ENCODE results near the gene TSEN2. TPM values are rescaled to one million over a fixed set of nuclear protein-coding genes. Genes with fewer than 3 reads are reported as not detected.

TSEN2 gene
- total RNA-seq, 4 donors from 2014 or later = 20.9 to 47.6 (median 30.1) TPM

DNA sequence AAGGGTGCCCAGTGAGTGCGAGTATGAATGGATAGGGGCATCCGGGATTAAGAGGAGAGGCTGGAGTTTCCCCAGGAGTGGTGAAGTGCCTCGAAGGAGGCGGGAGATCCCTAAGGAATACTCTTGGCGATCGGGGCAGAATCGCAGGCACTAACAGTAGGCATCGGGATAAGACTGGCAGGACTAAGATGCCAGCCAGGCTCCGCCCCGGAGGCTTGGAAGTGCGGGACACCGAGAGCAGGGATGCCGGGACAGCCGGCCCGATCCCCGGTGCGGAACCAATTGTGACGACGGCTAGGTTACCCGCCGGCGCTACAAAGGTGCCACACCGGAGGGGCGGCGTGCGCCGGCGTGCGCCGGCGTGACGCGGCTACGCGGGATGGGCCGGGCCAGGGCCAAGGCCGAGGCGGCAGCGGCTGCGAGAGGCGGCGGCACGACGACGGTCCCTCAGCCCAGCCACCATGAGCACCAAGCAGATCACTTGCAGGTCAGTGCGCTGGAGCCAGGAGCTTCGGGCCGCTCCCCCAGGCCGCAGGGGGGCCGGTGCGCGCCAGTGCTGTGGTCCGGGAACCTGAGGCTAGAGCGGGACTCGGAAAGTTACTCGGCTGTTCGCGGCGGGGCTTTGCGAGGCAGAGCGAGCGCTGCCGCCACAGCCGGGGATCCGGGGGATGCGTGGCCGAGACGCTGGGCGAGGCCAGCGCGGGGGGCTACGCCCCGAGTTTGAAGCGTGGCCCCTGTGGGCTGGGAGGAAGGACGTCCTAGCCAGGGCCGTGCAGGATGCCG lies 72.6 kb downstream of the TSEN2 start, which contains the start of gene MKRN2:
Gene MKRN2 (plus strand): TSS at position 398 of the 783 bp plus-strand sequence. CDS start 64 bp downstream, at position 462.
- Histone ChIP-seq H3K9me3 (no peaks in the 10 kb centered on the region), H3K4me3 (peak within 1 kb of the TSS; percentile 79 to 93 (median 89)), H3K36me3 (no peaks in the 10 kb centered on the region), H3K27me3 (peaks cover 34% of the 10 kb centered on the region), H3K27ac (peak within 1 kb of the TSS; percentile 97 to 99 (median 98)), H3K4me1 (peaks cover 13 to 45% (median 30%) of the 10 kb centered on the region in 4 donors)
- intact Hi-C loops (cut with DNase I; ENCODE audit: low total_unique reads) = no loop called here
- in situ Hi-C loops (cut with MboI; ENCODE audit: low pct_ligation_motif_present in 1 of 4, low pct_unique_long_range_greater_than_20kb in 1 of 4, low sequenced_read_pairs in 3 of 4) = loop anchor here in 1 of 4 donors (25.0 kb wide), 1 partner anchor 155 kb away; no protein-coding TSS in a partner anchor
- WGBS, 2 donors (ENCODE audit: low coverage in 1 of 2) = 0% methylated on average over 2 to 77 of the region's 77 CpGs
- no peak for TF ChIP-seq EP300 (IDR thresholded peaks at IDR 0.05; ENCODE audit: low read depth)
- TF ChIP-seq, protein P1, sequence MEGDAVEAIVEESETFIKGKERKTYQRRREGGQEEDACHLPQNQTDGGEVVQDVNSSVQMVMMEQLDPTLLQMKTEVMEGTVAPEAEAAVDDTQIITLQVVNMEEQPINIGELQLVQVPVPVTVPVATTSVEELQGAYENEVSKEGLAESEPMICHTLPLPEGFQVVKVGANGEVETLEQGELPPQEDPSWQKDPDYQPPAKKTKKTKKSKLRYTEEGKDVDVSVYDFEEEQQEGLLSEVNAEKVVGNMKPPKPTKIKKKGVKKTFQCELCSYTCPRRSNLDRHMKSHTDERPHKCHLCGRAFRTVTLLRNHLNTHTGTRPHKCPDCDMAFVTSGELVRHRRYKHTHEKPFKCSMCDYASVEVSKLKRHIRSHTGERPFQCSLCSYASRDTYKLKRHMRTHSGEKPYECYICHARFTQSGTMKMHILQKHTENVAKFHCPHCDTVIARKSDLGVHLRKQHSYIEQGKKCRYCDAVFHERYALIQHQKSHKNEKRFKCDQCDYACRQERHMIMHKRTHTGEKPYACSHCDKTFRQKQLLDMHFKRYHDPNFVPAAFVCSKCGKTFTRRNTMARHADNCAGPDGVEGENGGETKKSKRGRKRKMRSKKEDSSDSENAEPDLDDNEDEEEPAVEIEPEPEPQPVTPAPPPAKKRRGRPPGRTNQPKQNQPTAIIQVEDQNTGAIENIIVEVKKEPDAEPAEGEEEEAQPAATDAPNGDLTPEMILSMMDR (IDR thresholded peaks at IDR 0.05) = no peak
- peak; percentile 96 for TF ChIP-seq POLR2A (IDR thresholded peaks at IDR 0.05)
- TF ChIP-seq POLR2AphosphoS5 (IDR thresholded peaks at IDR 0.05) = peak; percentile 96 to 99 (median 99)
- peak; percentile 91 for DNase-seq

DNA sequence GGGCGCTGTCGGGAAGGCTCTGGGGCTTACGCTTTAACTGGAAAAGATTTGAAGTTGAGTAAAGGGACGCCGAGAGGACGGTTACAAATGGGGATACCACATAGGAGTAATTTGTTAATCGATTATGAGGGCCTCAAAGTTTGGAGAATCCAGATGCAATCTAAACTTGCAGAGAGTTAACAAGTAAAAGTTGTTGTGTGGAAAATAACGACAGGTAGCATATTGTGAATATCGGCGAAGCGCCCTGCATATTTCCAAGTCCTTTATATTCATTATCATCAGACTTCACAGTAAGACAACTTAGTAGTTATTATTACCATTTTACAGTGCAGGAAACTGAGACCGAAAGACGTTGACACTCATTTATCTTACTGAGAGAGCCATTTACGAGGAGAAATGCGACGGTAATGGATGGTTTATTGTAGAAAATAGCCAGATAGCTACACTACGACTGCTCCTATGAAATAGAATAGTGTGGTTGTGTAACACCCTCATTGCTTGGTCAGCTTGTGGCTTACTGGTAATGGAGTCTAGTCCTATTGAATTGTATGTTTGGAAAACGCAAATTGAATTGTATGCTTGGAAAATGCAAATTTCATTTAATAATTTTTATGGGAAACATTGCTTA lies 73.3 kb downstream of the TSEN2 start:
- peak overlapping the region; percentile 79 to 93 (median 89) for H3K4me3 ChIP-seq
- H3K4me1 ChIP-seq = peaks cover 13 to 45% (median 30%) of the 10 kb centered on the region in 4 donors
- no peak for DNase-seq
- 2 to 3% methylated on average over 4 to 18 of the region's 18 CpGs for WGBS, 2 donors (ENCODE audit: low coverage in 1 of 2)
- in situ Hi-C loops (cut with MboI; ENCODE audit: low pct_ligation_motif_present in 1 of 4, low pct_unique_long_range_greater_than_20kb in 1 of 4, low sequenced_read_pairs in 3 of 4) (loop anchor here in 1 of 4 donors (25.0 kb wide), 1 partner anchor 155 kb away; no protein-coding TSS in a partner anchor), intact Hi-C loops (cut with DNase I; ENCODE audit: low total_unique reads) (no loop called here)
- peak overlapping the region; percentile 97 to 99 (median 98) for H3K27ac ChIP-seq
- TF ChIP-seq EP300 (IDR thresholded peaks at IDR 0.05; ENCODE audit: low read depth) (no peak), POLR2A (IDR thresholded peaks at IDR 0.05) (no peak), POLR2AphosphoS5 (IDR thresholded peaks at IDR 0.05) (no peak)
- TF ChIP-seq, protein P1 (IDR thresholded peaks at IDR 0.05) = no peak
- H3K9me3 ChIP-seq = no peaks in the 10 kb centered on the region
- peaks cover 27% of the 10 kb centered on the region for H3K27me3 ChIP-seq
- no peaks in the 10 kb centered on the region for H3K36me3 ChIP-seq

DNA sequence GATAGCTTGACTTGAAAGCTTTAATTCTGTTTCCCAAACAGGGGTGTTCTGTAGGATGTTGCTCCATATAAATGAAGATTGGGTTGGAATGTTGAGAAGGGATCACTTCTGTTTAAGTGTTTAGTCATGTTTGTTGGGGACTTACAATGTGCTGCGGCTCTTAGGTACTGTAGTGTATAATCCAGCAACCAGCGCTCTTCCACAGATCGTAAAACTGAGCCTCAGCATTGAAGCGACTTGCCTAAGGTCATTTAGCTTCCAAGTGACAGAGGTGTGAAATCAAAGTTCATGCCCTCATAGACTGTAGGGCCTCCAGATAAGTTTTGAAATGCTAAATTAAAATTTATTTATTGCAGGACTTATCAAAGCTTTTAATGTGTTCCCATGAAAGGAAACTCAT lies 74.4 kb downstream of the TSEN2 start:
- Histone ChIP-seq H3K36me3 (no peaks in the 10 kb centered on the region), H3K9me3 (no peaks in the 10 kb centered on the region), H3K27me3 (peaks cover 16% of the 10 kb centered on the region), H3K27ac (peak overlapping the region in 2 of 4 donors; percentile 97 to 99), H3K4me1 (peaks cover 13 to 41% (median 30%) of the 10 kb centered on the region in 4 donors), H3K4me3 (peak overlapping the region in 1 of 4 donors; percentile 92)
- DNase-seq = no peak
- intact Hi-C loops (cut with DNase I; ENCODE audit: low total_unique reads) (no loop called here), in situ Hi-C loops (cut with MboI; ENCODE audit: low pct_ligation_motif_present in 1 of 4, low pct_unique_long_range_greater_than_20kb in 1 of 4, low sequenced_read_pairs in 3 of 4) (loop anchor here in 1 of 4 donors (25.0 kb wide), 1 partner anchor 154 kb away; no protein-coding TSS in a partner anchor)
- WGBS, 2 donors (ENCODE audit: low coverage in 1 of 2) = 65% methylated on average over 4 of the region's 4 CpGs; no CpG with 5 or more reads in 1 of the 2 donors
- TF ChIP-seq EP300 (IDR thresholded peaks at IDR 0.05; ENCODE audit: low read depth) = no peak
- no peak for TF ChIP-seq POLR2A (IDR thresholded peaks at IDR 0.05)
- TF ChIP-seq, protein P1 (IDR thresholded peaks at IDR 0.05) = no peak
- no peak for TF ChIP-seq POLR2AphosphoS5 (IDR thresholded peaks at IDR 0.05)

DNA sequence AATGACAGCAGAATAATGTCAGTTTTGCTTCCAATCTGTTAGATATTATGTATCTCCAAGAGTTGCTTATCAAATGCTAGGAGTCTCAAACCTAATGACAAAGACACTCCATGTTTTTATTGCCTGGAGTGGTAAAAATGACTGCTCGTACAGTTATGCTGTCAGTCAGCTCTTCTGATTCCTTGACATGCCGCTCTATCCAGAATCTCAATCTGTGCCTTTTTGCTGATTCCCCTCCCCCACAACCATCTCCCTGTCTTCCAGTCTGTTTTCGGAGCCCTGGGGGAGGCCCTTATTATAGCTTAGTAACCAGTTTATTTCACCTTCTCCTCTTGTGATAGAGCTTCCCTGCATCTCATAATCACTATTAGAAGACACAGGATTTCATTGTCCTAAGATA lies 75.2 kb downstream of the TSEN2 start:
- no peak for DNase-seq
- Histone ChIP-seq H3K27ac (no peak overlapping the region), H3K27me3 (peaks cover 8% of the 10 kb centered on the region), H3K4me3 (no peak overlapping the region), H3K36me3 (no peaks in the 10 kb centered on the region), H3K9me3 (no peaks in the 10 kb centered on the region), H3K4me1 (peaks cover 13 to 33% (median 27%) of the 10 kb centered on the region in 4 donors)
- TF ChIP-seq, protein P1 (IDR thresholded peaks at IDR 0.05) = no peak
- no peak for TF ChIP-seq EP300 (IDR thresholded peaks at IDR 0.05; ENCODE audit: low read depth)
- TF ChIP-seq POLR2AphosphoS5 (IDR thresholded peaks at IDR 0.05) = no peak
- TF ChIP-seq POLR2A (IDR thresholded peaks at IDR 0.05) = no peak
- 69 to 87% methylated on average over 3 of the region's 3 CpGs for WGBS, 2 donors (ENCODE audit: low coverage in 1 of 2)
- in situ Hi-C loops (cut with MboI; ENCODE audit: low pct_ligation_motif_present in 1 of 4, low pct_unique_long_range_greater_than_20kb in 1 of 4, low sequenced_read_pairs in 3 of 4) = loop anchor here in 1 of 4 donors (25.0 kb wide), 1 partner anchor 153 kb away; no protein-coding TSS in a partner anchor
- intact Hi-C loops (cut with DNase I; ENCODE audit: low total_unique reads) = no loop called here

All from transverse colon (tissue), 4 donors.